Measurements from ENCODE around the gene ABCA6. TPM values are rescaled to one million over a fixed set of nuclear protein-coding genes. Genes with fewer than 3 reads are reported as not detected.

ABCA6 gene
- total RNA-seq, 2 experiments from 2014 or later: 5.2 to 26.5 TPM

DNA sequence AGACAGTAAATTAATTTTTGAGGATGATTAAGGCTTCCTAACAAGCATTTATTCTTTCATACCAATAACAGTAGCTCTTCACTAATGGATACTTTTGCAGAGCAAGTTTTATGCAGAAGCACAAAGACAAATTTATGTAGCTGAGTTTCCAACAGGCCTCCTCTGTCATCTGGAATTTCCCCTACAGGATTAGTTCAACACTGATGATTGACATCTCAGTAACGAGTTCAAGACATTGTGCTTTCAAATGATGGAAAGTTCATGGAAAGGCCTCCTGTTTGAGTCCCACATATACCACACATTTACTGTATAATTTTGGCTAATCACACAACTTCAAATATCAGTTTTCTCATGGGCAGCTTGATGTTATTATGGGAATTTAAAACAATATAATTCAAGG is 46.4 kb upstream of the ABCA6 start:
- POLR2A ChIA-PET: interaction anchor here (1.1 to 1.6 kb wide), 2 partner anchors 11 to 14 kb away, joined by 4 to 5 read pairs; no protein-coding TSS in a partner anchor
- BruUV-seq (replicated peaks): no TSS peak
- H3K79me2 ChIP-seq (ENCODE audit: insufficient read depth, low read depth, low read length): no peaks in the 10 kb centered on the region
- H4K20me1 ChIP-seq (ENCODE audit: insufficient read depth, low read length): no peaks in the 10 kb centered on the region
- intact Hi-C loops (cut with micrococcal nuclease; ENCODE audit: unreplicated experiment): loop anchor here (1.0 kb wide), 1 partner anchor 40 kb away; no protein-coding TSS in a partner anchor
- H3K36me3 ChIP-seq (ENCODE audit: insufficient read depth, low read length): no peaks in the 10 kb centered on the region
- no peaks in the 10 kb centered on the region for H3K4me1 ChIP-seq (ENCODE audit: insufficient read depth, low read length, poor library complexity, severe bottlenecking)
- DNase-seq (ENCODE audit: low spot score): no peak
- no peak overlapping the region for H3K4me2 ChIP-seq (ENCODE audit: low read length)
- CTCF ChIA-PET (ENCODE audit: unreplicated experiment): no interaction called here
- H2AFZ ChIP-seq (ENCODE audit: low read length): no peak overlapping the region
- no peak overlapping the region for H3K27ac ChIP-seq (ENCODE audit: low read depth, low read length, poor library complexity, severe bottlenecking)
- no peaks in the 10 kb centered on the region for H3K9me2 ChIP-seq (ENCODE audit: insufficient read depth, low read length)
- TF ChIP-seq EZH2phosphoT487 (IDR thresholded peaks at IDR 0.05; ENCODE audit: borderline replicate concordance, low read depth, low read length): no peak
- TF ChIP-seq, protein P1, sequence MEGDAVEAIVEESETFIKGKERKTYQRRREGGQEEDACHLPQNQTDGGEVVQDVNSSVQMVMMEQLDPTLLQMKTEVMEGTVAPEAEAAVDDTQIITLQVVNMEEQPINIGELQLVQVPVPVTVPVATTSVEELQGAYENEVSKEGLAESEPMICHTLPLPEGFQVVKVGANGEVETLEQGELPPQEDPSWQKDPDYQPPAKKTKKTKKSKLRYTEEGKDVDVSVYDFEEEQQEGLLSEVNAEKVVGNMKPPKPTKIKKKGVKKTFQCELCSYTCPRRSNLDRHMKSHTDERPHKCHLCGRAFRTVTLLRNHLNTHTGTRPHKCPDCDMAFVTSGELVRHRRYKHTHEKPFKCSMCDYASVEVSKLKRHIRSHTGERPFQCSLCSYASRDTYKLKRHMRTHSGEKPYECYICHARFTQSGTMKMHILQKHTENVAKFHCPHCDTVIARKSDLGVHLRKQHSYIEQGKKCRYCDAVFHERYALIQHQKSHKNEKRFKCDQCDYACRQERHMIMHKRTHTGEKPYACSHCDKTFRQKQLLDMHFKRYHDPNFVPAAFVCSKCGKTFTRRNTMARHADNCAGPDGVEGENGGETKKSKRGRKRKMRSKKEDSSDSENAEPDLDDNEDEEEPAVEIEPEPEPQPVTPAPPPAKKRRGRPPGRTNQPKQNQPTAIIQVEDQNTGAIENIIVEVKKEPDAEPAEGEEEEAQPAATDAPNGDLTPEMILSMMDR (conservative IDR thresholded peaks at IDR 0.05; ENCODE audit: low read length): no peak
- no peaks in the 10 kb centered on the region for H3K9me3 ChIP-seq (ENCODE audit: low read length)
- H3K4me3 ChIP-seq (ENCODE audit: low read depth, low read length, poor library complexity, severe bottlenecking): no peak overlapping the region

DNA sequence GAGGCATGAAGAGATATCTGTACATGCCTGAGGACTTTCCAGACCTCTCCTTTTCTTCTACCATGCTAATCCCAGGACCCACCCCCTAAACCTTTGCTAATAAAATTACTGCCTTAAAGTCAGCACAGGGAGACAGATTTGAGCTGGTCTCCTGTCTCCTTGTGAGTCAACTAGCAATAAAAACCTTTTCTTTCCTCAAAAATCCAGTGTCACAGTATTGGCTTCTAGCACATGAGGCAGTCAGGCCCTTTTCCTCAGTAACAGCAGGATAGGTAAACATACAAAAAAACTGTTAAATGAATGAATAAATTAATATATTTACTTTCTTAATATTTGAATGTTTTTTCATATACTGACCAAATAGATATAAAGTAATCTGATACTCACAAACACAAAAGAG is 45.6 kb upstream of the ABCA6 start:
- intact Hi-C loops (cut with micrococcal nuclease; ENCODE audit: unreplicated experiment): no loop called here
- Histone ChIP-seq H3K4me1 (ENCODE audit: insufficient read depth, low read length, poor library complexity, severe bottlenecking) (no peaks in the 10 kb centered on the region), H3K9me2 (ENCODE audit: insufficient read depth, low read length) (no peaks in the 10 kb centered on the region), H3K4me3 (ENCODE audit: low read depth, low read length, poor library complexity, severe bottlenecking) (no peak overlapping the region), H3K79me2 (ENCODE audit: insufficient read depth, low read depth, low read length) (no peaks in the 10 kb centered on the region), H2AFZ (ENCODE audit: low read length) (no peak overlapping the region), H3K9me3 (ENCODE audit: low read length) (no peaks in the 10 kb centered on the region), H3K4me2 (ENCODE audit: low read length) (no peak overlapping the region), H3K27ac (ENCODE audit: low read depth, low read length, poor library complexity, severe bottlenecking) (no peak overlapping the region), H4K20me1 (ENCODE audit: insufficient read depth, low read length) (no peaks in the 10 kb centered on the region), H3K36me3 (ENCODE audit: insufficient read depth, low read length) (no peaks in the 10 kb centered on the region)
- DNase-seq (ENCODE audit: low spot score): no peak
- TF ChIP-seq EZH2phosphoT487 (IDR thresholded peaks at IDR 0.05; ENCODE audit: borderline replicate concordance, low read depth, low read length): no peak
- TF ChIP-seq, protein P1 (conservative IDR thresholded peaks at IDR 0.05; ENCODE audit: low read length): no peak
- BruUV-seq (replicated peaks): no TSS peak
- ChIA-PET POLR2A (interaction anchor here (1.1 kb wide), 1 partner anchor 10 kb away, joined by 5 read pairs; no protein-coding TSS in a partner anchor), CTCF (ENCODE audit: unreplicated experiment) (no interaction called here)

- Histone ChIP-seq H3K9me2 (ENCODE audit: insufficient read depth, low read length) (no peaks in the 10 kb centered on the region), H3K4me3 (ENCODE audit: low read depth, low read length, poor library complexity, severe bottlenecking) (no peak overlapping the region), H3K79me2 (ENCODE audit: insufficient read depth, low read depth, low read length) (no peaks in the 10 kb centered on the region), H3K4me2 (ENCODE audit: low read length) (no peak overlapping the region), H3K36me3 (ENCODE audit: insufficient read depth, low read length) (no peaks in the 10 kb centered on the region), H3K9me3 (ENCODE audit: low read length) (no peaks in the 10 kb centered on the region), H4K20me1 (ENCODE audit: insufficient read depth, low read length) (no peaks in the 10 kb centered on the region), H2AFZ (ENCODE audit: low read length) (peak overlapping the region; percentile 1; the same call in 1 of the 2 replicates), H3K27ac (ENCODE audit: low read depth, low read length, poor library complexity, severe bottlenecking) (no peak overlapping the region), H3K4me1 (ENCODE audit: insufficient read depth, low read length, poor library complexity, severe bottlenecking) (no peaks in the 10 kb centered on the region)
- CTCF ChIA-PET (ENCODE audit: unreplicated experiment): no interaction called here
- no peak for DNase-seq (ENCODE audit: low spot score)
- POLR2A ChIA-PET: interaction anchor here (0.6 kb wide), 3 partner anchors 39 to 326 kb away, joined by 3 to 6 read pairs (median 4); no protein-coding TSS in a partner anchor
- intact Hi-C loops (cut with micrococcal nuclease; ENCODE audit: unreplicated experiment): no loop called here
- TF ChIP-seq EZH2phosphoT487 (IDR thresholded peaks at IDR 0.05; ENCODE audit: borderline replicate concordance, low read depth, low read length): no peak
- no TSS peak for BruUV-seq (replicated peaks)
These were observed 37.7 kb upstream of the ABCA6 start for GRCh38 chr17:69179227-69179952.
